ENCODE measurements around the gene TMEM14A. TPM values are rescaled to one million over a fixed set of nuclear protein-coding genes. Genes with fewer than 3 reads are reported as not detected.
A peak's percentile ranks its signal among the peaks of the same experiment; 100 is the strongest.
"Not testable (repeated sequence)": the region's sequence is repeated elsewhere in the genome, so short reads cannot be mapped to it uniquely, and the experiment has no call there.

Gene TMEM14A
- total and polyA plus RNA-seq, 2 of the 8 experiments (the other 6 are each of a cell fraction or from before 2014, with no cell fraction given): 11.1 to 11.2 TPM

- CTCF ChIA-PET (ENCODE audit: partially characterized antibody): interaction anchor here (0.9 to 1.2 kb wide), 2 partner anchors 13 to 20 kb away, joined by 3 read pairs; no protein-coding TSS in a partner anchor
- H3K23me2 ChIP-seq (ENCODE audit: low read depth, low read length); H3K9me3 ChIP-seq (ENCODE audit: insufficient read depth in 2 of 2, low read depth in 1 of 2, low read length in 1 of 2); H3K4me2 ChIP-seq (ENCODE audit: insufficient read depth in 1 of 2, low read depth in 2 of 2, low read length in 2 of 2); FAIRE-seq; H3K36me3 ChIP-seq (ENCODE audit: control insufficient read depth in 2 of 4, insufficient read depth in 4 of 4, low read length in 3 of 4); H3K4me3 ChIP-seq (ENCODE audit: extremely low read depth in 1 of 4, insufficient read depth in 2 of 4, low read depth in 3 of 4, low read length in 4 of 4); H3K14ac ChIP-seq (ENCODE audit: insufficient read length); H3K27ac ChIP-seq (ENCODE audit: low read depth, low read length); H3K9ac ChIP-seq (replicated peaks in 1 of 4; ENCODE audit: extremely low read depth in 1 of 4, low read depth in 3 of 4, low read length in 3 of 4); H2AFZ ChIP-seq (ENCODE audit: low read length); POLR2A ChIA-PET (ENCODE audit: partially characterized antibody); H2BK120ac ChIP-seq (replicated peaks; ENCODE audit: low read depth, low read length); H3K27me3 ChIP-seq (replicated peaks in 1 of 4; ENCODE audit: control insufficient read depth in 3 of 4, extremely low read depth in 1 of 4, insufficient read depth in 3 of 4, low read length in 3 of 4); H3K56ac ChIP-seq (replicated peaks; ENCODE audit: insufficient read length, low read depth, low read length); H3K4me1 ChIP-seq (replicated peaks in 1 of 4; ENCODE audit: control insufficient read depth in 3 of 4, insufficient read depth in 4 of 4, low read length in 3 of 4); DNase-seq (ENCODE audit: low read depth in 1 of 2, low spot score in 2 of 2); H2BK12ac ChIP-seq (ENCODE audit: low read depth, low read length); H3K18ac ChIP-seq (ENCODE audit: extremely low read depth, low read length); H3K79me2 ChIP-seq (ENCODE audit: control insufficient read depth in 1 of 2, insufficient read depth in 2 of 2, low read length in 2 of 2); H4K8ac ChIP-seq (ENCODE audit: extremely low read depth, insufficient read depth, low read length); H4K91ac ChIP-seq (replicated peaks; ENCODE audit: insufficient read length, low read length); H4K20me1 ChIP-seq (replicated peaks in 1 of 2; ENCODE audit: control insufficient read depth in 1 of 2, insufficient read depth in 2 of 2, low read length in 2 of 2); H3K4ac ChIP-seq (replicated peaks; ENCODE audit: insufficient read length, low read depth, low read length); H3K23ac ChIP-seq (ENCODE audit: insufficient read length); H2BK20ac ChIP-seq (ENCODE audit: low read length); H2BK5ac ChIP-seq (ENCODE audit: low read depth, low read length); H2AK5ac ChIP-seq (ENCODE audit: low read depth, low read length); H4K5ac ChIP-seq (ENCODE audit: insufficient read length, low read depth, low read length); H2BK15ac ChIP-seq (ENCODE audit: low read length); H3K79me1 ChIP-seq (ENCODE audit: low read depth, low read length): not testable (repeated sequence)
- 90% methylated on average over 6 of the region's 6 CpGs; no CpG with 5 or more reads in 1 of the 2 experiments for WGBS, 2 experiments (ENCODE audit: extremely low coverage in 1 of 2, insufficient coverage in 1 of 2, insufficient read length in 1 of 2, insufficient replicate concordance in 2 of 2, low coverage in 1 of 2, low lambda C conversion rate in 2 of 2, missing lambda C conversion rate in 1 of 2)
- 0 out of 2 replicates have a peak, but pooled peaks have one; percentile 18 for TF ChIP-seq SRF (IDR thresholded peaks at IDR 0.05; ENCODE audit: low read depth, low read length)
Observed at GRCh38 chr6:52704781-52705502, 34.0 kb downstream of the TMEM14A start.
